ENCODE data around the gene PRICKLE2.
"Not testable (repeated sequence)": the region's sequence is repeated elsewhere in the genome, so short reads cannot be mapped to it uniquely, and the experiment has no call there.

The PRICKLE2 gene

GRCh38 chr3:64093211-64093610 lies 132.1 kb downstream of the PRICKLE2 start:
- H3K27ac ChIP-seq (ENCODE audit: insufficient read depth in 1 of 2, low read depth in 1 of 2, low read length in 2 of 2, poor library complexity in 1 of 2, severe bottlenecking in 2 of 2) = no peak overlapping the region
- H3K27me3 ChIP-seq (replicated peaks in 2 of 5; ENCODE audit: control insufficient read depth in 4 of 5, insufficient read depth in 5 of 5, low read length in 4 of 5) = no peaks in the 10 kb centered on the region
- H3K4me1 ChIP-seq (ENCODE audit: control extremely low read depth in 1 of 4, control insufficient read depth in 4 of 4, insufficient read depth in 4 of 4, low read length in 3 of 4) = no peaks in the 10 kb centered on the region
- no peaks in the 10 kb centered on the region for H3K36me3 ChIP-seq (ENCODE audit: control insufficient read depth in 4 of 4, insufficient read depth in 4 of 4, low read length in 3 of 4)
- H3K4me3 ChIP-seq (ENCODE audit: control insufficient read depth in 1 of 7, extremely low read depth in 1 of 7, insufficient read depth in 4 of 7, low read depth in 2 of 7, low read length in 6 of 7) = no peak overlapping the region
- H3K9me3 ChIP-seq (ENCODE audit: control extremely low read depth in 1 of 5, control insufficient read depth in 4 of 5, insufficient read depth in 2 of 5, low read depth in 1 of 5, low read length in 4 of 5) = no peaks in the 10 kb centered on the region
- CTCF ChIA-PET = no interaction called here
- POLR2A ChIA-PET = no interaction called here
- DNase-seq = no peak

GRCh38 chr3:64091501-64091900 lies 133.8 kb downstream of the PRICKLE2 start:
- CTCF ChIA-PET = no interaction called here
- DNase-seq = no peak
- WGBS (ENCODE audit: insufficient coverage) = 100% methylated on average over 1 of the region's 1 CpG
- Histone ChIP-seq H3K4me1 (ENCODE audit: control extremely low read depth in 1 of 4, control insufficient read depth in 4 of 4, insufficient read depth in 4 of 4, low read length in 3 of 4) (no peaks in the 10 kb centered on the region), H3K36me3 (ENCODE audit: control insufficient read depth in 4 of 4, insufficient read depth in 4 of 4, low read length in 3 of 4) (no peaks in the 10 kb centered on the region), H3K27ac (ENCODE audit: insufficient read depth in 1 of 2, low read depth in 1 of 2, low read length in 2 of 2, poor library complexity in 1 of 2, severe bottlenecking in 2 of 2) (no peak overlapping the region), H3K4me3 (ENCODE audit: control insufficient read depth in 1 of 7, extremely low read depth in 1 of 7, insufficient read depth in 4 of 7, low read depth in 2 of 7, low read length in 6 of 7) (no peak overlapping the region), H3K27me3 (replicated peaks in 2 of 5; ENCODE audit: control insufficient read depth in 4 of 5, insufficient read depth in 5 of 5, low read length in 4 of 5) (no peaks in the 10 kb centered on the region), H3K9me3 (ENCODE audit: control extremely low read depth in 1 of 5, control insufficient read depth in 4 of 5, insufficient read depth in 2 of 5, low read depth in 1 of 5, low read length in 4 of 5) (peaks cover 0 to 2% (median 0%) of the 10 kb centered on the region in 5 experiments)
- POLR2A ChIA-PET = no interaction called here

GRCh38 chr3:64089386-64089785 lies 135.9 kb downstream of the PRICKLE2 start:
- POLR2A ChIA-PET; H3K36me3 ChIP-seq (ENCODE audit: control insufficient read depth in 4 of 4, insufficient read depth in 4 of 4, low read length in 3 of 4); H3K4me1 ChIP-seq (ENCODE audit: control extremely low read depth in 1 of 4, control insufficient read depth in 4 of 4, insufficient read depth in 4 of 4, low read length in 3 of 4); CTCF ChIA-PET; DNase-seq; H3K27me3 ChIP-seq (replicated peaks in 2 of 5; ENCODE audit: control insufficient read depth in 4 of 5, insufficient read depth in 5 of 5, low read length in 4 of 5); H3K4me3 ChIP-seq (ENCODE audit: control insufficient read depth in 1 of 7, extremely low read depth in 1 of 7, insufficient read depth in 4 of 7, low read depth in 2 of 7, low read length in 6 of 7); H3K9me3 ChIP-seq (ENCODE audit: control extremely low read depth in 1 of 5, control insufficient read depth in 4 of 5, insufficient read depth in 2 of 5, low read depth in 1 of 5, low read length in 4 of 5); H3K27ac ChIP-seq (ENCODE audit: insufficient read depth in 1 of 2, low read depth in 1 of 2, low read length in 2 of 2, poor library complexity in 1 of 2, severe bottlenecking in 2 of 2): not testable (repeated sequence)
- WGBS (ENCODE audit: insufficient coverage) = 87% methylated on average over 3 of the region's 4 CpGs

- no CpG with 5 or more reads among the region's 1 CpG for WGBS (ENCODE audit: insufficient coverage)
- no peaks in the 10 kb centered on the region for H3K4me1 ChIP-seq (ENCODE audit: control extremely low read depth in 1 of 4, control insufficient read depth in 4 of 4, insufficient read depth in 4 of 4, low read length in 3 of 4)
- H3K27ac ChIP-seq (ENCODE audit: insufficient read depth in 1 of 2, low read depth in 1 of 2, low read length in 2 of 2, poor library complexity in 1 of 2, severe bottlenecking in 2 of 2) = no peak overlapping the region
- no peak overlapping the region for H3K4me3 ChIP-seq (ENCODE audit: control insufficient read depth in 1 of 7, extremely low read depth in 1 of 7, insufficient read depth in 4 of 7, low read depth in 2 of 7, low read length in 6 of 7)
- POLR2A ChIA-PET = no interaction called here
- CTCF ChIA-PET = interaction anchor here (1.5 kb wide), 1 partner anchor 46 kb away, joined by 3 read pairs; no protein-coding TSS in a partner anchor
- H3K36me3 ChIP-seq (ENCODE audit: control insufficient read depth in 4 of 4, insufficient read depth in 4 of 4, low read length in 3 of 4) = no peaks in the 10 kb centered on the region
- DNase-seq = no peak
- no peaks in the 10 kb centered on the region for H3K27me3 ChIP-seq (replicated peaks in 2 of 5; ENCODE audit: control insufficient read depth in 4 of 5, insufficient read depth in 5 of 5, low read length in 4 of 5)
- H3K9me3 ChIP-seq (ENCODE audit: control extremely low read depth in 1 of 5, control insufficient read depth in 4 of 5, insufficient read depth in 2 of 5, low read depth in 1 of 5, low read length in 4 of 5) = peaks cover 0 to 2% (median 0%) of the 10 kb centered on the region in 5 experiments
Observed at GRCh38 chr3:64088408-64089205, 136.7 kb downstream of the PRICKLE2 start.

GRCh38 chr3:64086479-64087252 lies 138.6 kb downstream of the PRICKLE2 start:
- POLR2A ChIA-PET = no interaction called here
- WGBS (ENCODE audit: insufficient coverage) = 89% methylated on average over 3 of the region's 5 CpGs

GRCh38 chr3:64084640-64085039 lies 140.6 kb downstream of the PRICKLE2 start:
- ChIA-PET POLR2A (no interaction called here), CTCF (no interaction called here)
- Histone ChIP-seq H3K4me3 (ENCODE audit: control insufficient read depth in 1 of 7, extremely low read depth in 1 of 7, insufficient read depth in 4 of 7, low read depth in 2 of 7, low read length in 6 of 7) (no peak overlapping the region), H3K9me3 (ENCODE audit: control extremely low read depth in 1 of 5, control insufficient read depth in 4 of 5, insufficient read depth in 2 of 5, low read depth in 1 of 5, low read length in 4 of 5) (peaks cover 0 to 2% (median 0%) of the 10 kb centered on the region in 5 experiments), H3K27ac (ENCODE audit: insufficient read depth in 1 of 2, low read depth in 1 of 2, low read length in 2 of 2, poor library complexity in 1 of 2, severe bottlenecking in 2 of 2) (no peak overlapping the region), H3K36me3 (ENCODE audit: control insufficient read depth in 4 of 4, insufficient read depth in 4 of 4, low read length in 3 of 4) (no peaks in the 10 kb centered on the region), H3K27me3 (replicated peaks in 2 of 5; ENCODE audit: control insufficient read depth in 4 of 5, insufficient read depth in 5 of 5, low read length in 4 of 5) (no peaks in the 10 kb centered on the region), H3K4me1 (ENCODE audit: control extremely low read depth in 1 of 4, control insufficient read depth in 4 of 4, insufficient read depth in 4 of 4, low read length in 3 of 4) (no peaks in the 10 kb centered on the region)
- DNase-seq = no peak
- WGBS (ENCODE audit: insufficient coverage) = 60% methylated on average over 1 of the region's 1 CpG

More at GRCh38 chr3:64086479-64087252, 138.6 kb downstream of the PRICKLE2 start:
- Histone ChIP-seq H3K4me1 (ENCODE audit: control extremely low read depth in 1 of 4, control insufficient read depth in 4 of 4, insufficient read depth in 4 of 4, low read length in 3 of 4) (no peaks in the 10 kb centered on the region), H3K9me3 (ENCODE audit: control extremely low read depth in 1 of 5, control insufficient read depth in 4 of 5, insufficient read depth in 2 of 5, low read depth in 1 of 5, low read length in 4 of 5) (peaks cover 0 to 2% (median 0%) of the 10 kb centered on the region in 5 experiments), H3K27ac (ENCODE audit: insufficient read depth in 1 of 2, low read depth in 1 of 2, low read length in 2 of 2, poor library complexity in 1 of 2, severe bottlenecking in 2 of 2) (no peak overlapping the region), H3K36me3 (ENCODE audit: control insufficient read depth in 4 of 4, insufficient read depth in 4 of 4, low read length in 3 of 4) (no peaks in the 10 kb centered on the region), H3K4me3 (ENCODE audit: control insufficient read depth in 1 of 7, extremely low read depth in 1 of 7, insufficient read depth in 4 of 7, low read depth in 2 of 7, low read length in 6 of 7) (no peak overlapping the region), H3K27me3 (replicated peaks in 2 of 5; ENCODE audit: control insufficient read depth in 4 of 5, insufficient read depth in 5 of 5, low read length in 4 of 5) (no peaks in the 10 kb centered on the region)
- DNase-seq = no peak
- CTCF ChIA-PET = no interaction called here

- Histone ChIP-seq H3K27me3 (replicated peaks in 2 of 5; ENCODE audit: control insufficient read depth in 4 of 5, insufficient read depth in 5 of 5, low read length in 4 of 5) (no peaks in the 10 kb centered on the region), H3K4me1 (ENCODE audit: control extremely low read depth in 1 of 4, control insufficient read depth in 4 of 4, insufficient read depth in 4 of 4, low read length in 3 of 4) (no peaks in the 10 kb centered on the region), H3K36me3 (ENCODE audit: control insufficient read depth in 4 of 4, insufficient read depth in 4 of 4, low read length in 3 of 4) (no peaks in the 10 kb centered on the region), H3K4me3 (ENCODE audit: control insufficient read depth in 1 of 7, extremely low read depth in 1 of 7, insufficient read depth in 4 of 7, low read depth in 2 of 7, low read length in 6 of 7) (no peak overlapping the region), H3K9me3 (ENCODE audit: control extremely low read depth in 1 of 5, control insufficient read depth in 4 of 5, insufficient read depth in 2 of 5, low read depth in 1 of 5, low read length in 4 of 5) (peaks cover 0 to 2% (median 0%) of the 10 kb centered on the region in 5 experiments), H3K27ac (ENCODE audit: insufficient read depth in 1 of 2, low read depth in 1 of 2, low read length in 2 of 2, poor library complexity in 1 of 2, severe bottlenecking in 2 of 2) (no peak overlapping the region)
- POLR2A ChIA-PET = no interaction called here
- WGBS (ENCODE audit: insufficient coverage) = 63% methylated on average over 2 of the region's 3 CpGs
- CTCF ChIA-PET = no interaction called here
- DNase-seq = no peak
Observed at GRCh38 chr3:64083575-64083974, 141.7 kb downstream of the PRICKLE2 start.

Data from common myeloid progenitor, CD34-positive (primary cell).